ENCODE results near the gene PLEKHN1. TPM values are rescaled to one million over a fixed set of nuclear protein-coding genes. Genes with fewer than 3 reads are reported as not detected.
A peak's percentile ranks its signal among the peaks of the same experiment; 100 is the strongest.
"Not testable (repeated sequence)": the region's sequence is repeated elsewhere in the genome, so short reads cannot be mapped to it uniquely, and the experiment has no call there.

Gene PLEKHN1
- total RNA-seq, 1 donor from 2014 or later = not detected

GRCh38 chr1:940107-941014, 25.9 kb upstream of the PLEKHN1 start:
- intact Hi-C loops (cut with DNase I) = no loop called here
- peak; percentile 11 for ATAC-seq
- no peak for DNase-seq (ENCODE audit: missing footprints)

- intact Hi-C loops (cut with DNase I) = no loop called here
- DNase-seq (ENCODE audit: missing footprints) (no peak), ATAC-seq (no peak)
Measured at GRCh38 chr1:941015-941587, 25.2 kb upstream of the PLEKHN1 start.

GRCh38 chr1:941588-942383, 24.5 kb upstream of the PLEKHN1 start:
- ATAC-seq (peak; percentile 36), DNase-seq (ENCODE audit: missing footprints) (peak; percentile 88)
- intact Hi-C loops (cut with DNase I) = no loop called here

- ATAC-seq (no peak), DNase-seq (ENCODE audit: missing footprints) (no peak)
- intact Hi-C loops (cut with DNase I) = no loop called here
Measured at GRCh38 chr1:942411-942821, 23.9 kb upstream of the PLEKHN1 start.

- intact Hi-C loops (cut with DNase I) = no loop called here
- DNase-seq (ENCODE audit: missing footprints) = peak; percentile 87
- peak; percentile 37 for ATAC-seq
Measured at GRCh38 chr1:942864-943533, 23.3 kb upstream of the PLEKHN1 start.

- no peak for ATAC-seq
- no peak for DNase-seq (ENCODE audit: missing footprints)
- intact Hi-C loops (cut with DNase I) = no loop called here
Measured at GRCh38 chr1:943545-944340, 22.5 kb upstream of the PLEKHN1 start.

- ATAC-seq = peak; percentile 46
- intact Hi-C loops (cut with DNase I) = no loop called here
Measured at GRCh38 chr1:944341-945325, 21.6 kb upstream of the PLEKHN1 start.

GRCh38 chr1:945688-946556, 20.4 kb upstream of the PLEKHN1 start:
- no peak for ATAC-seq
- no peak for DNase-seq (ENCODE audit: missing footprints)
- intact Hi-C loops (cut with DNase I) = no loop called here

More at GRCh38 chr1:944341-945325, 21.6 kb upstream of the PLEKHN1 start:
- DNase-seq (ENCODE audit: missing footprints) = no peak

GRCh38 chr1:946811-947210, 19.5 kb upstream of the PLEKHN1 start:
- intact Hi-C loops (cut with DNase I); ATAC-seq; DNase-seq (ENCODE audit: missing footprints): not testable (repeated sequence)

GRCh38 chr1:947958-948357, 18.3 kb upstream of the PLEKHN1 start:
- no peak for DNase-seq (ENCODE audit: missing footprints)
- intact Hi-C loops (cut with DNase I) = no loop called here
- no peak for ATAC-seq

GRCh38 chr1:950268-950667, 16.0 kb upstream of the PLEKHN1 start:
- ATAC-seq (no peak), DNase-seq (ENCODE audit: missing footprints) (no peak)
- intact Hi-C loops (cut with DNase I) = no loop called here

GRCh38 chr1:950881-951280, 15.4 kb upstream of the PLEKHN1 start:
- intact Hi-C loops (cut with DNase I) = no loop called here
- no peak for DNase-seq (ENCODE audit: missing footprints)
- ATAC-seq = no peak

GRCh38 chr1:951364-951763, 14.9 kb upstream of the PLEKHN1 start:
- no peak for ATAC-seq
- intact Hi-C loops (cut with DNase I) = no loop called here
- DNase-seq (ENCODE audit: missing footprints) = no peak

- intact Hi-C loops (cut with DNase I) = no loop called here
- no peak for DNase-seq (ENCODE audit: missing footprints)
- no peak for ATAC-seq
Measured at GRCh38 chr1:952201-952600, 14.1 kb upstream of the PLEKHN1 start.

GRCh38 chr1:952603-953002, 13.7 kb upstream of the PLEKHN1 start:
- ATAC-seq = no peak
- intact Hi-C loops (cut with DNase I) = no loop called here
- DNase-seq (ENCODE audit: missing footprints) = no peak

All from Right ventricle myocardium inferior (tissue), 1 donor.